ENCODE measurements around the gene GSTP1. TPM values are rescaled to one million over a fixed set of nuclear protein-coding genes. Genes with fewer than 3 reads are reported as not detected.

The GSTP1 gene
- total and polyA plus RNA-seq, 9 of the 15 experiments (the other 6 are each of a cell fraction or from before 2014, with no cell fraction given), result 592 to 2,150 (median 1,204) TPM

- Histone ChIP-seq H3K4me1 (replicated peaks in 1 of 2; ENCODE audit: control insufficient read depth in 2 of 2, insufficient read depth in 2 of 2, low read length in 2 of 2) (peaks cover 9 to 15% of the 10 kb centered on the region in 2 experiments; a peak in 3 of 5 replicates), H3K79me2 (ENCODE audit: control insufficient read depth, insufficient read depth, low read length) (no peaks in the 10 kb centered on the region), H3K36me3 (ENCODE audit: control insufficient read depth, insufficient read depth, low read length) (no peaks in the 10 kb centered on the region), H2AFZ (ENCODE audit: low read depth, low read length) (peak overlapping the region; percentile 87), H3K9ac (ENCODE audit: insufficient read depth in 1 of 2, low read depth in 2 of 2, low read length in 2 of 2) (no peak overlapping the region), H3K9me3 (replicated peaks; ENCODE audit: control insufficient read depth, insufficient read depth, low read depth, low read length) (no peaks in the 10 kb centered on the region), H3K27me3 (ENCODE audit: control insufficient read depth in 2 of 2, insufficient read depth in 2 of 2, low read length in 2 of 2) (no peaks in the 10 kb centered on the region; a peak in 1 of 5 replicates), H3K4me3 (no peak overlapping the region), H3K4me2 (ENCODE audit: insufficient read depth, low read length) (peak overlapping the region; percentile 13; the same call in 1 of the 2 replicates), H4K20me1 (replicated peaks; ENCODE audit: control insufficient read depth, insufficient read depth, low read length) (no peaks in the 10 kb centered on the region), H3K27ac (ENCODE audit: extremely low read depth, low read depth, low read length) (no peak overlapping the region), H3K9me1 (ENCODE audit: control insufficient read depth, insufficient read depth, low read length) (no peaks in the 10 kb centered on the region)
- ChIA-PET CTCF (ENCODE audit: low intra/inter-chr PET ratio) (no interaction called here), POLR2A (interaction anchor here (0.6 to 1.2 kb wide), 4 partner anchors 18 to 146 kb away, joined by 3 to 5 read pairs (median 4); no protein-coding TSS in a partner anchor)
- intact Hi-C loops (cut with micrococcal nuclease), result no loop called here
- no TSS peak for BruUV-seq (replicated peaks)
- TF ChIP-seq MEIS2 (IDR thresholded peaks at IDR 0.05; ENCODE audit: partially characterized antibody) (peak; percentile 24), PBX2 (CRISPR knock-in tag; IDR thresholded peaks at IDR 0.05; ENCODE audit: low read depth) (no peak), PBX2 (tag; conservative IDR thresholded peaks at IDR 0.05; ENCODE audit: low read depth) (0 out of 2 replicates have a peak, but pooled peaks have one; percentile 13), ARID2 (IDR thresholded peaks at IDR 0.05) (no peak), ZNF263 (CRISPR knock-in tag; IDR thresholded peaks at IDR 0.05; ENCODE audit: borderline replicate concordance) (no peak)
- TF ChIP-seq, protein P1, sequence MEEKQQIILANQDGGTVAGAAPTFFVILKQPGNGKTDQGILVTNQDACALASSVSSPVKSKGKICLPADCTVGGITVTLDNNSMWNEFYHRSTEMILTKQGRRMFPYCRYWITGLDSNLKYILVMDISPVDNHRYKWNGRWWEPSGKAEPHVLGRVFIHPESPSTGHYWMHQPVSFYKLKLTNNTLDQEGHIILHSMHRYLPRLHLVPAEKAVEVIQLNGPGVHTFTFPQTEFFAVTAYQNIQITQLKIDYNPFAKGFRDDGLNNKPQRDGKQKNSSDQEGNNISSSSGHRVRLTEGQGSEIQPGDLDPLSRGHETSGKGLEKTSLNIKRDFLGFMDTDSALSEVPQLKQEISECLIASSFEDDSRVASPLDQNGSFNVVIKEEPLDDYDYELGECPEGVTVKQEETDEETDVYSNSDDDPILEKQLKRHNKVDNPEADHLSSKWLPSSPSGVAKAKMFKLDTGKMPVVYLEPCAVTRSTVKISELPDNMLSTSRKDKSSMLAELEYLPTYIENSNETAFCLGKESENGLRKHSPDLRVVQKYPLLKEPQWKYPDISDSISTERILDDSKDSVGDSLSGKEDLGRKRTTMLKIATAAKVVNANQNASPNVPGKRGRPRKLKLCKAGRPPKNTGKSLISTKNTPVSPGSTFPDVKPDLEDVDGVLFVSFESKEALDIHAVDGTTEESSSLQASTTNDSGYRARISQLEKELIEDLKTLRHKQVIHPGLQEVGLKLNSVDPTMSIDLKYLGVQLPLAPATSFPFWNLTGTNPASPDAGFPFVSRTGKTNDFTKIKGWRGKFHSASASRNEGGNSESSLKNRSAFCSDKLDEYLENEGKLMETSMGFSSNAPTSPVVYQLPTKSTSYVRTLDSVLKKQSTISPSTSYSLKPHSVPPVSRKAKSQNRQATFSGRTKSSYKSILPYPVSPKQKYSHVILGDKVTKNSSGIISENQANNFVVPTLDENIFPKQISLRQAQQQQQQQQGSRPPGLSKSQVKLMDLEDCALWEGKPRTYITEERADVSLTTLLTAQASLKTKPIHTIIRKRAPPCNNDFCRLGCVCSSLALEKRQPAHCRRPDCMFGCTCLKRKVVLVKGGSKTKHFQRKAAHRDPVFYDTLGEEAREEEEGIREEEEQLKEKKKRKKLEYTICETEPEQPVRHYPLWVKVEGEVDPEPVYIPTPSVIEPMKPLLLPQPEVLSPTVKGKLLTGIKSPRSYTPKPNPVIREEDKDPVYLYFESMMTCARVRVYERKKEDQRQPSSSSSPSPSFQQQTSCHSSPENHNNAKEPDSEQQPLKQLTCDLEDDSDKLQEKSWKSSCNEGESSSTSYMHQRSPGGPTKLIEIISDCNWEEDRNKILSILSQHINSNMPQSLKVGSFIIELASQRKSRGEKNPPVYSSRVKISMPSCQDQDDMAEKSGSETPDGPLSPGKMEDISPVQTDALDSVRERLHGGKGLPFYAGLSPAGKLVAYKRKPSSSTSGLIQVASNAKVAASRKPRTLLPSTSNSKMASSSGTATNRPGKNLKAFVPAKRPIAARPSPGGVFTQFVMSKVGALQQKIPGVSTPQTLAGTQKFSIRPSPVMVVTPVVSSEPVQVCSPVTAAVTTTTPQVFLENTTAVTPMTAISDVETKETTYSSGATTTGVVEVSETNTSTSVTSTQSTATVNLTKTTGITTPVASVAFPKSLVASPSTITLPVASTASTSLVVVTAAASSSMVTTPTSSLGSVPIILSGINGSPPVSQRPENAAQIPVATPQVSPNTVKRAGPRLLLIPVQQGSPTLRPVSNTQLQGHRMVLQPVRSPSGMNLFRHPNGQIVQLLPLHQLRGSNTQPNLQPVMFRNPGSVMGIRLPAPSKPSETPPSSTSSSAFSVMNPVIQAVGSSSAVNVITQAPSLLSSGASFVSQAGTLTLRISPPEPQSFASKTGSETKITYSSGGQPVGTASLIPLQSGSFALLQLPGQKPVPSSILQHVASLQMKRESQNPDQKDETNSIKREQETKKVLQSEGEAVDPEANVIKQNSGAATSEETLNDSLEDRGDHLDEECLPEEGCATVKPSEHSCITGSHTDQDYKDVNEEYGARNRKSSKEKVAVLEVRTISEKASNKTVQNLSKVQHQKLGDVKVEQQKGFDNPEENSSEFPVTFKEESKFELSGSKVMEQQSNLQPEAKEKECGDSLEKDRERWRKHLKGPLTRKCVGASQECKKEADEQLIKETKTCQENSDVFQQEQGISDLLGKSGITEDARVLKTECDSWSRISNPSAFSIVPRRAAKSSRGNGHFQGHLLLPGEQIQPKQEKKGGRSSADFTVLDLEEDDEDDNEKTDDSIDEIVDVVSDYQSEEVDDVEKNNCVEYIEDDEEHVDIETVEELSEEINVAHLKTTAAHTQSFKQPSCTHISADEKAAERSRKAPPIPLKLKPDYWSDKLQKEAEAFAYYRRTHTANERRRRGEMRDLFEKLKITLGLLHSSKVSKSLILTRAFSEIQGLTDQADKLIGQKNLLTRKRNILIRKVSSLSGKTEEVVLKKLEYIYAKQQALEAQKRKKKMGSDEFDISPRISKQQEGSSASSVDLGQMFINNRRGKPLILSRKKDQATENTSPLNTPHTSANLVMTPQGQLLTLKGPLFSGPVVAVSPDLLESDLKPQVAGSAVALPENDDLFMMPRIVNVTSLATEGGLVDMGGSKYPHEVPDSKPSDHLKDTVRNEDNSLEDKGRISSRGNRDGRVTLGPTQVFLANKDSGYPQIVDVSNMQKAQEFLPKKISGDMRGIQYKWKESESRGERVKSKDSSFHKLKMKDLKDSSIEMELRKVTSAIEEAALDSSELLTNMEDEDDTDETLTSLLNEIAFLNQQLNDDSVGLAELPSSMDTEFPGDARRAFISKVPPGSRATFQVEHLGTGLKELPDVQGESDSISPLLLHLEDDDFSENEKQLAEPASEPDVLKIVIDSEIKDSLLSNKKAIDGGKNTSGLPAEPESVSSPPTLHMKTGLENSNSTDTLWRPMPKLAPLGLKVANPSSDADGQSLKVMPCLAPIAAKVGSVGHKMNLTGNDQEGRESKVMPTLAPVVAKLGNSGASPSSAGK (IDR thresholded peaks at IDR 0.05), result 0 out of 2 replicates have a peak, but pooled peaks have one; percentile 24
- 60% methylated on average over 10 of the region's 10 CpGs for WGBS (ENCODE audit: insufficient coverage, low coverage, missing lambda C conversion rate)
- in situ Hi-C loops (cut with MboI), result no loop called here
- no peak for FAIRE-seq
- no peak for ATAC-seq
- DNase-seq (ENCODE audit: extremely low read depth in 1 of 4, low spot score in 3 of 4), result no peak
Measured at GRCh38 chr11:67562963-67563704, 20.5 kb upstream of the GSTP1 start.
